GM12892 (cell line): ENCODE measurements around the gene DDOST.

Experiments used
- POLR2A ChIP-seq: IDR thresholded peaks from 2 replicates; pipeline ENCODE4 v1.6.1; 2011; ENCODE audit warnings: low read depth, low read length, control low read depth
- POLR2AphosphoS5 ChIP-seq: IDR thresholded peaks from 2 replicates; pipeline ENCODE4 v1.6.1; 2011; ENCODE audit warnings: low read depth, low read length, control low read depth
- TAF1 ChIP-seq: IDR thresholded peaks from 2 replicates; pipeline ENCODE4 v1.6.1; 2011; ENCODE audit warnings: low read depth, mild to moderate bottlenecking, control low read depth, low read length, borderline replicate concordance

- TF ChIP-seq POLR2AphosphoS5 (no peak), POLR2A (no peak), TAF1 (no peak)
These were observed 28.8 kb downstream of the DDOST start for GRCh38 chr1:20632386-20632785.
